ENCODE results near the gene EDC3. TPM values are rescaled to one million over a fixed set of nuclear protein-coding genes. Genes with fewer than 3 reads are reported as not detected.

EDC3 gene
- total and polyA plus RNA-seq, 2 experiments from 2014 or later = 13.8 to 26.5 TPM

DNA sequence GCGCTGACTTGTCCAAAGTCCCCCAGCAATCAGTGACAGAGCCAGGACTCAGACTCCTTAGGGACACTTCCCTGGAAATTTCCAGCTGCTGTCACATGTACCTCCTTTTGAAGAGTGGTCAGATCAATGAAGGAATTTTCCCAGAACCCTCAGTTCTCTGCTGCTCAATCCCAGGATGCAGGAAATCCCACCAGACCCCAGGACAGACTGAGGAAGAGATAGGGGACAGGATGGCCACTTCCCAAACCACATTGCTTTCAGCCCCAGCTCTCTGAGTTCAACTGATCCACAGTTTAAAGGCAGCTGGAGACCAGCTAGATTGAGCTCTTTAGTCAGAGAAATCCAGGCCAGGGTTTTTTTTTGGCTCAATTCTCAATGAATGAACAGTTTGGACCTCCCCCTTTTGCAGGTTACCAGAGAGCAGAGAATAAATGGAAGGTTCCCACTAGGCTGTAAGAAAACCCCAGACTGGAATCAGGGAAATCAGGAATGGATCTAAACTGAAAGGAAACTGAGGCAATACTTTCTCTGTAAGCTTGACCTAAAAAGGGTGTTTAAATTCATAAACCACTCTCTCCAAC lies 28.0 kb upstream of the EDC3 start (continued):
- TF ChIP-seq, protein P1, sequence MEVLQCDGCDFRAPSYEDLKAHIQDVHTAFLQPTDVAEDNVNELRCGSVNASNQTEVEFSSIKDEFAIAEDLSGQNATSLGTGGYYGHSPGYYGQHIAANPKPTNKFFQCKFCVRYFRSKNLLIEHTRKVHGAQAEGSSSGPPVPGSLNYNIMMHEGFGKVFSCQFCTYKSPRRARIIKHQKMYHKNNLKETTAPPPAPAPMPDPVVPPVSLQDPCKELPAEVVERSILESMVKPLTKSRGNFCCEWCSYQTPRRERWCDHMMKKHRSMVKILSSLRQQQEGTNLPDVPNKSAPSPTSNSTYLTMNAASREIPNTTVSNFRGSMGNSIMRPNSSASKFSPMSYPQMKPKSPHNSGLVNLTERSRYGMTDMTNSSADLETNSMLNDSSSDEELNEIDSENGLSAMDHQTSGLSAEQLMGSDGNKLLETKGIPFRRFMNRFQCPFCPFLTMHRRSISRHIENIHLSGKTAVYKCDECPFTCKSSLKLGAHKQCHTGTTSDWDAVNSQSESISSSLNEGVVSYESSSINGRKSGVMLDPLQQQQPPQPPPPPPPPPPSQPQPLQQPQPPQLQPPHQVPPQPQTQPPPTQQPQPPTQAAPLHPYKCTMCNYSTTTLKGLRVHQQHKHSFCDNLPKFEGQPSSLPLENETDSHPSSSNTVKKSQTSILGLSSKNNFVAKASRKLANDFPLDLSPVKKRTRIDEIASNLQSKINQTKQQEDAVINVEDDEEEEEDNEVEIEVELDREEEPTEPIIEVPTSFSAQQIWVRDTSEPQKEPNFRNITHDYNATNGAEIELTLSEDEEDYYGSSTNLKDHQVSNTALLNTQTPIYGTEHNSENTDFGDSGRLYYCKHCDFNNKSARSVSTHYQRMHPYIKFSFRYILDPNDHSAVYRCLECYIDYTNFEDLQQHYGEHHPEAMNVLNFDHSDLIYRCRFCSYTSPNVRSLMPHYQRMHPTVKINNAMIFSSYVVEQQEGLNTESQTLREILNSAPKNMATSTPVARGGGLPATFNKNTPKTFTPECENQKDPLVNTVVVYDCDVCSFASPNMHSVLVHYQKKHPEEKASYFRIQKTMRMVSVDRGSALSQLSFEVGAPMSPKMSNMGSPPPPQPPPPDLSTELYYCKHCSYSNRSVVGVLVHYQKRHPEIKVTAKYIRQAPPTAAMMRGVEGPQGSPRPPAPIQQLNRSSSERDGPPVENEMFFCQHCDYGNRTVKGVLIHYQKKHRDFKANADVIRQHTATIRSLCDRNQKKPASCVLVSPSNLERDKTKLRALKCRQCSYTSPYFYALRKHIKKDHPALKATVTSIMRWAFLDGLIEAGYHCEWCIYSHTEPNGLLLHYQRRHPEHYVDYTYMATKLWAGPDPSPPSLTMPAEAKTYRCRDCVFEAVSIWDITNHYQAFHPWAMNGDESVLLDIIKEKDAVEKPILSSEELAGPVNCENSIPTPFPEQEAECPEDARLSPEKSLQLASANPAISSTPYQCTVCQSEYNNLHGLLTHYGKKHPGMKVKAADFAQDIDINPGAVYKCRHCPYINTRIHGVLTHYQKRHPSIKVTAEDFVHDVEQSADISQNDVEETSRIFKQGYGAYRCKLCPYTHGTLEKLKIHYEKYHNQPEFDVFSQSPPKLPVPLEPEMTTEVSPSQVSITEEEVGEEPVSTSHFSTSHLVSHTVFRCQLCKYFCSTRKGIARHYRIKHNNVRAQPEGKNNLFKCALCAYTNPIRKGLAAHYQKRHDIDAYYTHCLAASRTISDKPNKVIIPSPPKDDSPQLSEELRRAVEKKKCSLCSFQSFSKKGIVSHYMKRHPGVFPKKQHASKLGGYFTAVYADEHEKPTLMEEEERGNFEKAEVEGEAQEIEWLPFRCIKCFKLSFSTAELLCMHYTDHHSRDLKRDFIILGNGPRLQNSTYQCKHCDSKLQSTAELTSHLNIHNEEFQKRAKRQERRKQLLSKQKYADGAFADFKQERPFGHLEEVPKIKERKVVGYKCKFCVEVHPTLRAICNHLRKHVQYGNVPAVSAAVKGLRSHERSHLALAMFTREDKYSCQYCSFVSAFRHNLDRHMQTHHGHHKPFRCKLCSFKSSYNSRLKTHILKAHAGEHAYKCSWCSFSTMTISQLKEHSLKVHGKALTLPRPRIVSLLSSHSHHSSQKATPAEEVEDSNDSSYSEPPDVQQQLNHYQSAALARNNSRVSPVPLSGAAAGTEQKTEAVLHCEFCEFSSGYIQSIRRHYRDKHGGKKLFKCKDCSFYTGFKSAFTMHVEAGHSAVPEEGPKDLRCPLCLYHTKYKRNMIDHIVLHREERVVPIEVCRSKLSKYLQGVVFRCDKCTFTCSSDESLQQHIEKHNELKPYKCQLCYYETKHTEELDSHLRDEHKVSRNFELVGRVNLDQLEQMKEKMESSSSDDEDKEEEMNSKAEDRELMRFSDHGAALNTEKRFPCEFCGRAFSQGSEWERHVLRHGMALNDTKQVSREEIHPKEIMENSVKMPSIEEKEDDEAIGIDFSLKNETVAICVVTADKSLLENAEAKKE (CRISPR knock-in tag; IDR thresholded peaks at IDR 0.05) = no peak
- TF ChIP-seq STAT1 (IDR thresholded peaks at IDR 0.05; ENCODE audit: unreplicated experiment) = no peak
- no peak for TF ChIP-seq ZNF331 (CRISPR knock-in tag; IDR thresholded peaks at IDR 0.05; ENCODE audit: low read depth)
- TF ChIP-seq EZH2 (IDR thresholded peaks at IDR 0.05; ENCODE audit: low read depth, unreplicated experiment) = no peak
- TF ChIP-seq POLR2AphosphoS5 (IDR thresholded peaks at IDR 0.05; ENCODE audit: low read depth) = no peak

DNA sequence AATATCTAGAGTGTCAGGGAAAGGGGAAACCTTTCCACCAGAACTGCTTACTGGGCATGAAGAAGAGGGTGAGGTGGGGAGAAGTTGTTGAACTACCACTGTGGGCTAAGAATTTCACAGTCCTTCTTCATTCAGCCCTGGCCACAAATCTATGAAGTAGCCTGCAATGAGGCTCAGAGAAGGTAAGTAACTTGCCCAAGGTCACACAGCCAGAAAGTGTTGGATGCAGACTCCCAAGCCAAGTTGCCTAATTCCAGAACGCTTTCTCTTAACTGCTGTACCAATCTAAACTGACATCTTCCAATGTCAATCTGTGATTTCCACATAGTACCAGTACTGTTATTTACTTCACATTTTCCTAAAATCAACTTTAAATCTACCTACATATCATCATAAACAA lies 27.4 kb upstream of the EDC3 start:
- peaks cover 5% of the 10 kb centered on the region for H3K4me1 Mint-ChIP-seq
- no peak overlapping the region for H3K27ac Mint-ChIP-seq
- no peak overlapping the region for H3K4me3 Mint-ChIP-seq
- DNase-seq (ENCODE audit: low spot score) (no peak), ATAC-seq (no peak)
- no peaks in the 10 kb centered on the region for H3K79me2 ChIP-seq (replicated peaks; ENCODE audit: insufficient read depth)
- H2AFZ ChIP-seq = no peak overlapping the region; the same call in 1 of the 2 replicates
- peaks cover 9% of the 10 kb centered on the region for H3K9me3 Mint-ChIP-seq
- peaks cover 33% of the 10 kb centered on the region for H3K27me3 ChIP-seq (ENCODE audit: insufficient read depth)
- peaks cover 25% of the 10 kb centered on the region for H3K27me3 Mint-ChIP-seq (ENCODE audit: insufficient read depth, low read depth, poor library complexity)
- H3K36me3 ChIP-seq (ENCODE audit: insufficient read depth) = no peaks in the 10 kb centered on the region
- no peak overlapping the region for H3K27ac ChIP-seq (ENCODE audit: low read depth)
- H3K4me1 ChIP-seq (ENCODE audit: insufficient read depth) = peaks cover 7% of the 10 kb centered on the region; the same call in 1 of the 2 replicates
- no peak overlapping the region for H3K4me2 ChIP-seq
- H3F3A ChIP-seq (replicated peaks; ENCODE audit: low read depth) = no peaks in the 10 kb centered on the region
- H3K9me2 ChIP-seq (ENCODE audit: insufficient read depth) = 0 out of 2 replicates have a peak, but pooled peaks cover 5% of the 10 kb centered on the region
- no peaks in the 10 kb centered on the region for H4K20me1 ChIP-seq (replicated peaks; ENCODE audit: insufficient read depth)
- no peak overlapping the region for H3K4me3 ChIP-seq
- peaks cover 3% of the 10 kb centered on the region; the same call in 2 of the 3 replicates for H3K36me3 Mint-ChIP-seq (ENCODE audit: low read depth)
- TF ChIP-seq, protein P2, sequence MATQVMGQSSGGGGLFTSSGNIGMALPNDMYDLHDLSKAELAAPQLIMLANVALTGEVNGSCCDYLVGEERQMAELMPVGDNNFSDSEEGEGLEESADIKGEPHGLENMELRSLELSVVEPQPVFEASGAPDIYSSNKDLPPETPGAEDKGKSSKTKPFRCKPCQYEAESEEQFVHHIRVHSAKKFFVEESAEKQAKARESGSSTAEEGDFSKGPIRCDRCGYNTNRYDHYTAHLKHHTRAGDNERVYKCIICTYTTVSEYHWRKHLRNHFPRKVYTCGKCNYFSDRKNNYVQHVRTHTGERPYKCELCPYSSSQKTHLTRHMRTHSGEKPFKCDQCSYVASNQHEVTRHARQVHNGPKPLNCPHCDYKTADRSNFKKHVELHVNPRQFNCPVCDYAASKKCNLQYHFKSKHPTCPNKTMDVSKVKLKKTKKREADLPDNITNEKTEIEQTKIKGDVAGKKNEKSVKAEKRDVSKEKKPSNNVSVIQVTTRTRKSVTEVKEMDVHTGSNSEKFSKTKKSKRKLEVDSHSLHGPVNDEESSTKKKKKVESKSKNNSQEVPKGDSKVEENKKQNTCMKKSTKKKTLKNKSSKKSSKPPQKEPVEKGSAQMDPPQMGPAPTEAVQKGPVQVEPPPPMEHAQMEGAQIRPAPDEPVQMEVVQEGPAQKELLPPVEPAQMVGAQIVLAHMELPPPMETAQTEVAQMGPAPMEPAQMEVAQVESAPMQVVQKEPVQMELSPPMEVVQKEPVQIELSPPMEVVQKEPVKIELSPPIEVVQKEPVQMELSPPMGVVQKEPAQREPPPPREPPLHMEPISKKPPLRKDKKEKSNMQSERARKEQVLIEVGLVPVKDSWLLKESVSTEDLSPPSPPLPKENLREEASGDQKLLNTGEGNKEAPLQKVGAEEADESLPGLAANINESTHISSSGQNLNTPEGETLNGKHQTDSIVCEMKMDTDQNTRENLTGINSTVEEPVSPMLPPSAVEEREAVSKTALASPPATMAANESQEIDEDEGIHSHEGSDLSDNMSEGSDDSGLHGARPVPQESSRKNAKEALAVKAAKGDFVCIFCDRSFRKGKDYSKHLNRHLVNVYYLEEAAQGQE (IDR thresholded peaks at IDR 0.05; ENCODE audit: unreplicated experiment) = no peak
- TF ChIP-seq NANOG (IDR thresholded peaks at IDR 0.05; ENCODE audit: borderline replicate concordance) = no peak

All from GM23338 (cell line).